Loucy (cell line): Measurements from ENCODE around the gene ZNF644.

Source experiments
- H2AFZ ChIP-seq: fragments of 200-600 bp; sonication (generic); 2 replicates; pipeline ENCODE4 v1.6.0; 2016; ENCODE audit warnings: antibody characterized with exemption, mild to moderate bottlenecking, low read length, moderate library complexity
- H3F3A ChIP-seq: fragments of 200-600 bp; 2 replicates; pipeline ENCODE4 v1.6.0; 2016; ENCODE audit warnings: antibody characterized with exemption, low read depth, mild to moderate bottlenecking
- H3K27me3 ChIP-seq: fragments of 200-600 bp; sonication (generic); 2 replicates; pipeline ENCODE4 v1.6.1; 2014; ENCODE audit warnings: low read length, mild to moderate bottlenecking; ENCODE audit not compliant: insufficient read depth, poor library complexity, severe bottlenecking
- H3K36me3 ChIP-seq: fragments of 200-600 bp; sonication (generic); 2 replicates; pipeline ENCODE4 v1.6.1; 2016; ENCODE audit warnings: low read length; ENCODE audit not compliant: insufficient read depth
- H3K4me1 ChIP-seq: fragments of 200-600 bp; sonication (generic); 2 replicates; pipeline ENCODE4 v1.5.1; 2014; ENCODE audit warnings: low read length, mild to moderate bottlenecking; ENCODE audit not compliant: insufficient read depth, poor library complexity, severe bottlenecking
- H3K4me2 ChIP-seq: fragments of 200-600 bp; sonication (generic); 2 replicates; pipeline ENCODE4 v1.6.0; 2014; ENCODE audit warnings: antibody characterized with exemption, low read length, low read depth, mild to moderate bottlenecking; ENCODE audit not compliant: poor library complexity, severe bottlenecking
- H3K4me3 ChIP-seq: fragments of 200-600 bp; sonication (generic); 2 replicates; pipeline ENCODE4 v1.5.1; 2014; ENCODE audit warnings: low read length, mild to moderate bottlenecking, mixed read lengths; ENCODE audit not compliant: poor library complexity, severe bottlenecking
- H3K79me2 ChIP-seq: fragments of 200-600 bp; sonication (generic); 2 replicates; pipeline ENCODE4 v1.6.1; 2014; ENCODE audit warnings: low read length; ENCODE audit not compliant: insufficient read depth
- H3K9ac ChIP-seq: fragments of 200-600 bp; sonication (generic); 2 replicates; pipeline ENCODE4 v1.6.0; 2014; ENCODE audit warnings: mild to moderate bottlenecking, low read depth, low read length, moderate library complexity; ENCODE audit not compliant: poor library complexity, severe bottlenecking
- H3K9me2 ChIP-seq: fragments of 200-600 bp; sonication (generic); replicated peaks from 2 replicates; pipeline ENCODE4 v1.6.1; 2016; ENCODE audit warnings: low read depth, low read length, mixed read lengths
- H3K9me3 ChIP-seq: fragments of 200-600 bp; sonication (generic); 2 replicates; pipeline ENCODE4 v1.6.1; 2014; ENCODE audit warnings: mild to moderate bottlenecking, antibody characterized with exemption, low read length, low read depth; ENCODE audit not compliant: insufficient read depth
- H4K20me1 ChIP-seq: fragments of 200-600 bp; sonication (generic); 2 replicates; pipeline ENCODE4 v1.6.0; 2014; ENCODE audit warnings: antibody characterized with exemption, low read length, mild to moderate bottlenecking; ENCODE audit not compliant: insufficient read depth, poor library complexity, severe bottlenecking
- EZH2phosphoT487 ChIP-seq: fragments of 200-600 bp; IDR thresholded peaks from 2 replicates; pipeline ENCODE4 v1.6.1; 2018; ENCODE audit warnings: antibody characterized with exemption, mild to moderate bottlenecking, moderate library complexity, borderline replicate concordance
- TF ChIP-seq, protein P1 (sequence below): fragments of 200-600 bp; sonication (generic); conservative IDR thresholded peaks from 2 replicates; pipeline ENCODE4 v1.5.1; 2014; ENCODE audit warnings: mild to moderate bottlenecking, antibody characterized with exemption, low read length

The ZNF644 gene

DNA sequence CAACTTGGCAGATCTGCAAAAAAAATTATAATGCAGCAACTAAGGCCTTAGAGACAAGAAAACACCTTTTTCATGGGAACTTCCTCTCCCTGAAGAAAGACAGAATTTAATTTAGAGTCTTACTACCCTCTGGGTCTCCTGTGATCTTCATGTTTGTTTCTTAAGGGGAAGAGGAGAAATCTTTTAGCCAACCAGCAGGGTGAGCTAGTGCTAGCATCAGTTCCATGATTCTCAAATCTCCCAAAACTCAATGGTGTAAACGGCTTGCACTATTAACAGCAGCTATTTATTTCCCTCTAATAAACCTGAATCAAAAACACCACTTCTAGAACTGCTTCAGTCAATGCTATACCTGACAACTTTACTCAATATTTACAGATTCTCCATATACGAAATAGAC is 3.8 kb downstream of the ZNF644 start:
- TF ChIP-seq, protein P1, sequence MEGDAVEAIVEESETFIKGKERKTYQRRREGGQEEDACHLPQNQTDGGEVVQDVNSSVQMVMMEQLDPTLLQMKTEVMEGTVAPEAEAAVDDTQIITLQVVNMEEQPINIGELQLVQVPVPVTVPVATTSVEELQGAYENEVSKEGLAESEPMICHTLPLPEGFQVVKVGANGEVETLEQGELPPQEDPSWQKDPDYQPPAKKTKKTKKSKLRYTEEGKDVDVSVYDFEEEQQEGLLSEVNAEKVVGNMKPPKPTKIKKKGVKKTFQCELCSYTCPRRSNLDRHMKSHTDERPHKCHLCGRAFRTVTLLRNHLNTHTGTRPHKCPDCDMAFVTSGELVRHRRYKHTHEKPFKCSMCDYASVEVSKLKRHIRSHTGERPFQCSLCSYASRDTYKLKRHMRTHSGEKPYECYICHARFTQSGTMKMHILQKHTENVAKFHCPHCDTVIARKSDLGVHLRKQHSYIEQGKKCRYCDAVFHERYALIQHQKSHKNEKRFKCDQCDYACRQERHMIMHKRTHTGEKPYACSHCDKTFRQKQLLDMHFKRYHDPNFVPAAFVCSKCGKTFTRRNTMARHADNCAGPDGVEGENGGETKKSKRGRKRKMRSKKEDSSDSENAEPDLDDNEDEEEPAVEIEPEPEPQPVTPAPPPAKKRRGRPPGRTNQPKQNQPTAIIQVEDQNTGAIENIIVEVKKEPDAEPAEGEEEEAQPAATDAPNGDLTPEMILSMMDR, result peak; percentile 75
- no peak for TF ChIP-seq EZH2phosphoT487
- peaks cover 81% of the 10 kb centered on the region for H3K79me2 ChIP-seq
- peaks cover 60% of the 10 kb centered on the region for H3K4me1 ChIP-seq
- no peaks in the 10 kb centered on the region for H3K9me2 ChIP-seq
- H3K4me3 ChIP-seq, result peak overlapping the region; percentile 84
- H4K20me1 ChIP-seq, result peaks cover 81% of the 10 kb centered on the region
- no peaks in the 10 kb centered on the region for H3K9me3 ChIP-seq
- no peaks in the 10 kb centered on the region for H3K27me3 ChIP-seq
- H3K9ac ChIP-seq, result no peak overlapping the region
- H3K36me3 ChIP-seq, result no peaks in the 10 kb centered on the region
- H2AFZ ChIP-seq, result no peak overlapping the region
- peak overlapping the region; percentile 90 for H3K4me2 ChIP-seq
- H3F3A ChIP-seq, result 0 out of 2 replicates have a peak, but pooled peaks cover 2% of the 10 kb centered on the region

DNA sequence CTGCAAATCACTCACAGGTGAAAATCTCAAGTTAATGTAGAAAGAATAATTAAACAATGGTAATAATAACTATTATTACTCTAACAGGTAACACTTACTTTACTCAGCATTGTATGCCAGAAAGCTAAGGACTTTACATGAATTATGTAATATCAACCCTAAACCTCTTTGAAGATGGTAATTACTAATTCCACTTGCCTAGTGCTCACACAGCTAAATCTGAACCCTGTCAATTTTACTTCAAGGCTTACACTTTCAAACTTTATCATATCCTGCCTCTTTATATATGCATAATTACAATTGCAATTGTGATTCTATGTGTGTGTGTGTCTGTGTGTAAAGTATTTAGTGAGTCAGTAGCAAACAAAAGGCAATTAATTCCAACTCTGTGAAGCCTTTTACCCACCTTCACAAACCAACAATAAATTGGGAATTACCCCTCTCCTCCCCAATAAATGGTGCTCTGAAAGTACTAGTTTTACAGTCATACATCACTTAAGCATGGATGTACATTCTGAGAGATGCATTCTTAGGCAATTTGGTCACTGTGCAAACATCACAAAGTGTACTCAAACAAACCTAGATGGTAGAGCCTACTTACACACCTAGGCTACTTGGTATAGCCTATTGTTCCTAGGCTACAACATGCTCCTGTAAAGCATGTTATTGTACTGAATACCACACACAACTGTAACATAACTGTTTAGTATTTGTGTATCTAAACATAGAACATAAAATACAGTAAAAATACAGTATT is 5.9 kb downstream of the ZNF644 start:
- H3K79me2 ChIP-seq, result peaks cover 98% of the 10 kb centered on the region
- H3K9me3 ChIP-seq, result no peaks in the 10 kb centered on the region
- no peaks in the 10 kb centered on the region for H3K9me2 ChIP-seq
- H3K4me2 ChIP-seq, result peak overlapping the region; percentile 90
- peaks cover 63% of the 10 kb centered on the region for H3K4me1 ChIP-seq
- no peaks in the 10 kb centered on the region for H3K27me3 ChIP-seq
- no peak overlapping the region for H3K9ac ChIP-seq
- no peaks in the 10 kb centered on the region for H3F3A ChIP-seq
- TF ChIP-seq, protein P1, result no peak
- no peak for TF ChIP-seq EZH2phosphoT487
- H3K4me3 ChIP-seq, result peak overlapping the region; percentile 58
- peaks cover 98% of the 10 kb centered on the region for H4K20me1 ChIP-seq
- no peaks in the 10 kb centered on the region for H3K36me3 ChIP-seq
- no peak overlapping the region for H2AFZ ChIP-seq

DNA sequence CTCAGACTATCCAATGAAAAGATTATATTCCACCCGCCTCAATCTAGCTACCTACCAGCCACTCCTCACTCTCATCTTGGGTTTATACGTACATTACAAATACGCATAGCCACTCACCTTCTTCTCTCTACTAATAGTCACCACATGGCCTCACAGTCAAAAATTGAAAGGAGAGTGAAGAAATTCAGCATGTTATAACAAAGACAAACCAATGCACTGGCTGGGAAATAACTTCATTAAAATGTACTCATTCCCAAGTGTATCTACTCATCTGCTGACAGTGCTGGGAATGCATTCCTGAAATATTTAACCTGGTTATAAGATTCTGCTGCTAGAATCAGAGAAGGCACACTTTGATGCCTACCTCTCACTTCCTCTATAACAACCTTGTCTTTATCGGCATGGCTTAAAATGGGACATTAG is 6.5 kb downstream of the ZNF644 start:
- peaks cover 98% of the 10 kb centered on the region for H3K79me2 ChIP-seq
- H4K20me1 ChIP-seq, result peaks cover 98% of the 10 kb centered on the region
- no peaks in the 10 kb centered on the region for H3F3A ChIP-seq
- H3K9ac ChIP-seq, result no peak overlapping the region
- peak overlapping the region; percentile 90 for H3K4me2 ChIP-seq
- no peaks in the 10 kb centered on the region for H3K9me3 ChIP-seq
- H3K9me2 ChIP-seq, result no peaks in the 10 kb centered on the region
- H3K36me3 ChIP-seq, result no peaks in the 10 kb centered on the region
- peaks cover 58% of the 10 kb centered on the region for H3K4me1 ChIP-seq
- no peaks in the 10 kb centered on the region for H3K27me3 ChIP-seq
- TF ChIP-seq EZH2phosphoT487, result no peak
- TF ChIP-seq, protein P1, result no peak
- no peak overlapping the region for H2AFZ ChIP-seq
- H3K4me3 ChIP-seq, result peak overlapping the region; percentile 58
